ENCODE results near the gene PUM1.

DNA sequence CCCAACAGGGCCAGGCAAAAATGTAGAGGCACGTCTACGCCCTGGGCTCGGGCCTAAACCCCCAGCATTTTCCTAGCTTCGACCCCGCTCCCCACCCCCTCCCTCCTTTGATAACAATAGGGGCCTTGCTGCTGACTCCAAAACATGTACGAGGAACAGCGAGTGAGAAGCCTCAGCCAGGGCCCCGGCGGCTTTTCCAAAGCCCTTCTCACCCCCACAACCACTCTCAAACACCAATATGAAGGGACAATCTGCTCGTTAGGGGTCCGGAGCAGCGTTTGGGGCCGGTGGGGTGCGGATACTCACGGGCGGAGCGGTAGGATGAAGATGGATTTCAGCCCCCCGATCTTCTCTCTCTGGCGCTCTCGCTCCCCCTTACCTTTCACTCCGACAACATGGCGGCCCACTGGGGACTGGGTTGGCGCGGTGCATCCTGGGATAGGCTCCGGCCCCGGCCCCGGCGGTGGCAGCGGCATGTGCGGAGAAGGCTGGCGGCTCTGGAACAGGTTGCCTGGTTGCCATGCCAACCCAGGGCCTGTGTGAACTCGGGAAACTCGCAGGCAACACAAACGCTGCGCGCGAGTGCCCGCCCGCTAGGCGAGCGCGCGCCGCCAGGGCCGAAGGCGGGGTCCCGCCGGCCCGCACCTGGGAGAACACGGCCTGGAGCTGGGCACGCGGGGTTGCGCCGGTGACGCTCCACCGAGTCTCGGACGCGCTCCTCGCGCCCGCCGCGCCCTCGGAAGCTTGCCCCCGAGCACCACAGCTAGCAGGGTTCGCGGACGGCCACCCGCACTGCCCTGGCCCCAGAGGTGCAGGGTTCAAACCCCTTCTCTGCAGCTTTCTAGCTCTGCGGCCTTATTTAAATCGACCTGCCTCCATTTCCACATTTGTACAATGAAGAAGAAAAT, at the start of gene PUM1:
- TF ChIP-seq CTCF (IDR thresholded peaks at IDR 0.05; ENCODE audit: extremely low read depth in 1 of 2, insufficient read depth in 1 of 2, low read depth in 1 of 2, low read length in 2 of 2) (no peak), POLR2A (IDR thresholded peaks at IDR 0.05; ENCODE audit: low read depth, low read length) (peak; percentile 87), POLR2AphosphoS5 (IDR thresholded peaks at IDR 0.05; ENCODE audit: insufficient read depth, low read depth, low read length) (peak; percentile 85)
